Erythroblast (primary cell): Measurements from ENCODE around the gene TRIM37.

Source experiments
- GATA1 ChIP-seq: IDR thresholded peaks from 2 replicates; pipeline ENCODE4 v1.6.1; 2011; ENCODE audit warnings: low read depth, mild to moderate bottlenecking, control low read depth, low read length, moderate library complexity
- POLR2A ChIP-seq: IDR thresholded peaks from 2 replicates; pipeline ENCODE4 v1.6.1; 2011; ENCODE audit warnings: mild to moderate bottlenecking, low read length

DNA sequence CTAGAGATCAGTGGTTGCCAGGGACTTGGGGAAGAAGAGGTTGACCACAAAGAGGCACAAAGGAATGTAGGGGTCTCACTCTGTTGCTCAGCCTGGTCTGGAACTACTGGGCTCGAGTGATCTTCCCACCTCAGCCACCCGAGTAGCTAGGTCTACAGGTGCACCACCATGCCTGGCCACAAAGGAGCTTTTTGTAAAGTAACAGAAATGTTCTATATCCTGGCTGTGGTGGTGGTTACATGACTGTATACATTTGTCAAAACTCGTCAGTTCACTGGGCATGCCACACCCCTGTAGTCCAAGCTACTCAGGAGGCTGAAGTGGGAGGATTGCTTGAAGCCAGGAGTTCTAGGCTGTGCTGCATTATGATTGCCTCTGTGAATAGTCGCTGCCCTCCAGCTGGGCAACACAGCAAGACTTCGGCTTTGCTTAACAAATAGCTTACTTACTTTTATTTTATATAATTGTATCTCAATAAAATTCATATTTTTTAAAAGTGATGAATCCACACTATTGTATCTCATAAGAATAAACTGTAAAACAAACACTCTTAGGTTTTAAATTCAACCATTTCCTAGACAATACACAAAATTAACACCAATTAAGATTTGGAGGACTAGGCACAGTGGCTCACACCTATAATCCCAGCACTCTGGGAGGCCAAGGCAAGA lies 43.3 kb upstream of the TRIM37 start:
- TF ChIP-seq POLR2A: no peak
- no peak for TF ChIP-seq GATA1
